ENCODE results near the gene ASPSCR1. TPM values are rescaled to one million over a fixed set of nuclear protein-coding genes. Genes with fewer than 3 reads are reported as not detected.

ASPSCR1 gene
- total RNA-seq, 1 donor from 2014 or later: 25.6 TPM

DNA sequence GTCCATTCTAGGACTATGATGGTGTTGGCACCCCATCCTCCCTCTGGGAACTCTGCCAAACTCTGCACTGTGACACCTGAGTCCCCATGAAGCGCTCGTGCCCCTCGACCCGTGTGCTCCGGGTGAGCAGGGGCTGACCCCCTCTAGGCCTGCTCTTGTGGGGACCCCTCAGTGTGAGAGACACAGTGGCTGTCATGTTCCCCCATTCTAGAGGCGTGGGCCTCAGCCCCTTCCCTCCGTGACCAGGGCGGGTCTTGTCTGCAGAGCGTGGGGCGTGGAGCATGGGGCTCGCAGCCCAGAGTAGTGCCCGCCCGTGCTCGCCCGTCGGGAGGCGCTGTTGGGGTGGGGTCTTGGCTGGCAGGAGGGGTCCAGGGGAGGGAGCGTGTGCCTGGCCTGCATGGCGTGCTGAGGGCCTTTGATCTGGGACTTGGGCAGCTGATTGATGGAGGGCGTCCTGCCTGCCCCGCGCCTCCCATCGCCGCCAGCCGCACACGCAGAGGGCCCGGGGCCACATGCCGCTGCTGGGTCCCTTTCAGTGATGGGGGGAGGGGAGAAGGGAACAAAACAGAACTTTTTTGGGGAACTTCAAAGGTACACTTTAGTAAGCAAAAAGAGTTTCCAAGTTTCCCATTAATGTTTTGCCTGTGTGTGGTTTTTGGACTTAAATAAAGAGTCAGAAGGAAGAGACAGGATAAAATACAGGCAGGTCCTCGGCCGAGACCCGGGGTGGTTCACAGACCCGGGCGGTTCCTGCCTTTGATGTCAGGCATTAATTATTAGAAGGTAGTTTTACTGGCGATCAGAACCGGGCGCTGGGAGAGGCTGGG lies 22.8 kb downstream of the ASPSCR1 start:
- DNase-seq (ENCODE audit: low spot score): no peak
- no peak overlapping the region for H3K27ac Mint-ChIP-seq (ENCODE audit: unreplicated experiment)
- no peak overlapping the region for H3K4me3 Mint-ChIP-seq (ENCODE audit: unreplicated experiment)
- no peaks in the 10 kb centered on the region for H3K36me3 Mint-ChIP-seq (ENCODE audit: low read depth, unreplicated experiment)
- H3K27me3 Mint-ChIP-seq (ENCODE audit: unreplicated experiment): no peaks in the 10 kb centered on the region
- H3K9me3 Mint-ChIP-seq (ENCODE audit: unreplicated experiment): no peaks in the 10 kb centered on the region
- H3K4me1 Mint-ChIP-seq (ENCODE audit: unreplicated experiment): peaks cover 6% of the 10 kb centered on the region
- TF ChIP-seq, protein P1, sequence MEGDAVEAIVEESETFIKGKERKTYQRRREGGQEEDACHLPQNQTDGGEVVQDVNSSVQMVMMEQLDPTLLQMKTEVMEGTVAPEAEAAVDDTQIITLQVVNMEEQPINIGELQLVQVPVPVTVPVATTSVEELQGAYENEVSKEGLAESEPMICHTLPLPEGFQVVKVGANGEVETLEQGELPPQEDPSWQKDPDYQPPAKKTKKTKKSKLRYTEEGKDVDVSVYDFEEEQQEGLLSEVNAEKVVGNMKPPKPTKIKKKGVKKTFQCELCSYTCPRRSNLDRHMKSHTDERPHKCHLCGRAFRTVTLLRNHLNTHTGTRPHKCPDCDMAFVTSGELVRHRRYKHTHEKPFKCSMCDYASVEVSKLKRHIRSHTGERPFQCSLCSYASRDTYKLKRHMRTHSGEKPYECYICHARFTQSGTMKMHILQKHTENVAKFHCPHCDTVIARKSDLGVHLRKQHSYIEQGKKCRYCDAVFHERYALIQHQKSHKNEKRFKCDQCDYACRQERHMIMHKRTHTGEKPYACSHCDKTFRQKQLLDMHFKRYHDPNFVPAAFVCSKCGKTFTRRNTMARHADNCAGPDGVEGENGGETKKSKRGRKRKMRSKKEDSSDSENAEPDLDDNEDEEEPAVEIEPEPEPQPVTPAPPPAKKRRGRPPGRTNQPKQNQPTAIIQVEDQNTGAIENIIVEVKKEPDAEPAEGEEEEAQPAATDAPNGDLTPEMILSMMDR (IDR thresholded peaks at IDR 0.05; ENCODE audit: unreplicated experiment): no peak

DNA sequence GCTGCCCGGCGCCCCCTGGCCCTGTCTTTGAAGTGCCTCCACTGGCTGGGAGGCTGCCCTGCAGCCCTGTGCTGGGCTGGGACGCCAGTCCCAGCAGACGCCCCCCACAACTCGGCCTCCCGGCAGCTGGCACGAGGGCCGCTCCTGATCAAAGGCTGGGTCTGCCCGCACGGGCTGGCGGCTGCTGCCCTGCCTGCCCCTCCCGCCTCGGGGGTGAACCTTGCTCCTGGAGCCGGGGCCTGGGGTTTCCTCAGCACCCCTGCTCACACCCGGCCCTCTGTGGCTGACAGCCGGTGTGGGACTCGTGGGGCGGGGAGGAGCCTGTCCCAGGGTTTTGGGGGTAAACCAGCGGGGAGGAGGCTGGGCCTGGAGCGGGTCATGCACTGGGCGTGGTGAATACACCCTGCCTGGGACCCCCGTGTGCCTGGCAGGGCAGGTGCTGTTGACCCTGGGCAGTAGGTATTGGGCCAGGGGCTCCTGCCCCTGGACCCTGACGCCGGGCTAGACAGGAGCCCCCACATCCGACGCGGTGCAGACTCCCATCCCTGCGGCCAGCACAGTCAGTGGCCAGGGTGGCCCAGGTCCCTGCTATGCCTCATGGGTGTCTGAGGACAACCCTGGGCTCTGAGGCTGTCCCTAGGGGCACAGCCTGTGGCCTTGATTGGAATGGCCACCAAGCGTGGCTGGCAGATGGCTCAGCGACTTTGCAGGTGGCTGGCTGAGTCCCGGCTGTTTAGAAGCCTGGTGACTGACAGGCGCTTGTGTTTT lies 23.6 kb downstream of the ASPSCR1 start:
- TF ChIP-seq, protein P1 (IDR thresholded peaks at IDR 0.05; ENCODE audit: unreplicated experiment): no peak
- Mint-ChIP-seq H3K4me1 (ENCODE audit: unreplicated experiment) (peaks cover 8% of the 10 kb centered on the region), H3K27me3 (ENCODE audit: unreplicated experiment) (peaks cover 1% of the 10 kb centered on the region), H3K27ac (ENCODE audit: unreplicated experiment) (no peak overlapping the region), H3K36me3 (ENCODE audit: low read depth, unreplicated experiment) (no peaks in the 10 kb centered on the region), H3K4me3 (ENCODE audit: unreplicated experiment) (no peak overlapping the region), H3K9me3 (ENCODE audit: unreplicated experiment) (no peaks in the 10 kb centered on the region)
- DNase-seq (ENCODE audit: low spot score): no peak

DNA sequence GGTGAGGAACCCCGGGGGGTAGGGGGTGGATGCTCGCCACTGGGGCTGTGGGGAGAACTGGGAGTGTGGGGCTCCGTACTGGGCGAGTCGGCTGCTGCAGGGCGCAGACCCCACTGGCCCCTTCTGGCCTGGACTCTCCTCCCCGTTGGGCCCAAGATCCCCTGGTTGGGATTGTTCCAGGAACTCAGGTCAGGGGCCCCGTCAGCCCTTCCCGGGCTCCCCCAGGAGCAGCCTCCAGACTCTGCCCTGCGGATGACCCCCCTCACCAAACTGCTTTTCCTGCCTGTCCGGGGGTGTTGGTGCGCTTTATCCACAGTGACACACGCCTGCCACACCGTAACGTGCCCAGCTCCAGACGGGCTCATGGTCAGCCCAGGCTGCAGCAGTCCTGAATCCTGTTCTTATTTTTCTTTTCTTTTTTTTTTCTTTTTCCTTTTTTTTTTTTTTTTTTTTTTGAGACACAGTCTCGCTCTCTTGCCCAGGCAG lies 24.2 kb downstream of the ASPSCR1 start:
- Mint-ChIP-seq H3K27ac (ENCODE audit: unreplicated experiment) (no peak overlapping the region), H3K36me3 (ENCODE audit: low read depth, unreplicated experiment) (no peaks in the 10 kb centered on the region), H3K27me3 (ENCODE audit: unreplicated experiment) (peaks cover 4% of the 10 kb centered on the region), H3K4me1 (ENCODE audit: unreplicated experiment) (peaks cover 10% of the 10 kb centered on the region), H3K4me3 (ENCODE audit: unreplicated experiment) (no peak overlapping the region), H3K9me3 (ENCODE audit: unreplicated experiment) (no peaks in the 10 kb centered on the region)
- TF ChIP-seq, protein P1 (IDR thresholded peaks at IDR 0.05; ENCODE audit: unreplicated experiment): no peak
- DNase-seq (ENCODE audit: low spot score): no peak

DNA sequence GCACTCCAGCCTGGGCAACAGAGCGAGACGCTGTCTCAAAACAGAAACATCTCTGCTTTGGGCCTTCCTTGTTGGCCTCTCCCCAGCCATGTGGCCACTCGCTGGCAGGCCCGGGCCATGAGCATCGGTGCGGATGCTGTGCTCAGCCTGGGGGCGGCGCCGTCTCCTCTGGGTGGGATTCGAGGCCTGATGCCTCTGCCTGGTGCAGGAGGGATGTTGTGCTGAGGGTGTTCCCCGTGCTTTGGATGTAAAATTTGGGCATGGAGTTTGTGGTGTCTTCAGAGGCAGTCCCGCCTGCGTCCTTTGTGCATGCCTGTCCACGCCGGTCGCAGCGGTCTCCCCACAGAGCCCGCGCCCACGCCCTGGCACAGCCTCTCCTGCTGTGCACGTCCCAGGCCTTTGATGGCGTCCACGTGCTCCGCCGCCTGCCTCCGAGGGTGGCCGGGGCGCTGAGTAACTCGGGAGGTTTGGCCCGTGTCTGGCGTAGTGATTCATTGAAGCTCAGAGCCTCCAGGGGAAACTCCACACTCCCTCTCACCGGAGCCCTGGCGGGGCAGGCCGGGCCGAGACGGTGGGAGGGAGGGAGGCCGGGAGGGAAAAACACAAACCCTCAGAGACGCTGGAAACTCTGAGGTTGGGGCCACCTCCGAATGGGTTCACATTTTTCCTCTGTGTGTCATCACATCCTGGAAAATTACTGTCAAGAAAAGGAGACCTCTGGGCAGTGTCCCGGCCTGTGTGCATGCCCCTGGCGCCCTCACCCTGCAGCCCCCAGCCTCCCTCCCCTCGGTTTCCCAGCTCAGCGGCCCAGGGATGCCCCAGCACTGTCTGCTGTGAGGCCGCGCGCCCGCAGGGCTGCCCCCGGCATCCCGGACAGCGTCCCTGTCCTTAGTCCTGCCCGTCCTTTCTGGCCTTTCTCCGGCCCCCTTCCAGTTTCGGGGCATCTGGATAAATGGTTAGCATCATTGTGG lies 26.3 kb downstream of the ASPSCR1 start:
- TF ChIP-seq, protein P1 (IDR thresholded peaks at IDR 0.05; ENCODE audit: unreplicated experiment): no peak
- Mint-ChIP-seq H3K36me3 (ENCODE audit: low read depth, unreplicated experiment) (no peaks in the 10 kb centered on the region), H3K27ac (ENCODE audit: unreplicated experiment) (no peak overlapping the region), H3K27me3 (ENCODE audit: unreplicated experiment) (peaks cover 6% of the 10 kb centered on the region), H3K4me1 (ENCODE audit: unreplicated experiment) (peaks cover 4% of the 10 kb centered on the region), H3K4me3 (ENCODE audit: unreplicated experiment) (no peak overlapping the region), H3K9me3 (ENCODE audit: unreplicated experiment) (no peaks in the 10 kb centered on the region)
- DNase-seq (ENCODE audit: low spot score): no peak

Data from endothelial cell (in vitro differentiated cells).